Measurements from ENCODE around the gene PCNX1. TPM values are rescaled to one million over a fixed set of nuclear protein-coding genes. Genes with fewer than 3 reads are reported as not detected.
A peak's percentile ranks its signal among the peaks of the same experiment; 100 is the strongest.

PCNX1 gene
- total and polyA plus RNA-seq, 9 of the 15 experiments (the other 6 are each of a cell fraction or from before 2014, with no cell fraction given) = 0.30 to 4.5 (median 2.3) TPM

DNA sequence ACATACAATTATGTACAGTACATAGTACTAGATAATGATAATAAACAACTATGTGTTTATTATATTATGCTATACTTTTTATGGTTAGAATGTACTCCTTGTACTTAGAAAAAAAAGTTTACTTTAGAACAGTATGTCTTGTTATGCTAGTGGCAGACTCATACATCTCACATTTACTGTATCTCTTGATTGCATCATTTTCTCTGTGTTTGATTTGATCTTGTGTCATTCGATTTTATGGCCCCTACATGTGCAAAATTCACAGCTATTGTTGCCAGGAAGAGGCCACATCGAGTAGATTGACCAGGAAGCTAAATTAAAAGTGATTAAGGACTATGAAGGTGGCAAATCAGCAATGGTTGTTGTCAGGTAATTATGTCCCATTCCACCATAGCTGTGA, 153.0 kb downstream of the PCNX1 start (continued):
- TF ChIP-seq KLF1 (tag; IDR thresholded peaks at IDR 0.05) = no peak
- TF ChIP-seq, protein P1, sequence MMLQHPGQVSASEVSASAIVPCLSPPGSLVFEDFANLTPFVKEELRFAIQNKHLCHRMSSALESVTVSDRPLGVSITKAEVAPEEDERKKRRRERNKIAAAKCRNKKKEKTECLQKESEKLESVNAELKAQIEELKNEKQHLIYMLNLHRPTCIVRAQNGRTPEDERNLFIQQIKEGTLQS (IDR thresholded peaks at IDR 0.05) = peak; percentile 34; the same call in 1 of the 2 replicates
- TF ChIP-seq, protein P1 (CRISPR knock-in tag; conservative IDR thresholded peaks at IDR 0.05) = no peak

DNA sequence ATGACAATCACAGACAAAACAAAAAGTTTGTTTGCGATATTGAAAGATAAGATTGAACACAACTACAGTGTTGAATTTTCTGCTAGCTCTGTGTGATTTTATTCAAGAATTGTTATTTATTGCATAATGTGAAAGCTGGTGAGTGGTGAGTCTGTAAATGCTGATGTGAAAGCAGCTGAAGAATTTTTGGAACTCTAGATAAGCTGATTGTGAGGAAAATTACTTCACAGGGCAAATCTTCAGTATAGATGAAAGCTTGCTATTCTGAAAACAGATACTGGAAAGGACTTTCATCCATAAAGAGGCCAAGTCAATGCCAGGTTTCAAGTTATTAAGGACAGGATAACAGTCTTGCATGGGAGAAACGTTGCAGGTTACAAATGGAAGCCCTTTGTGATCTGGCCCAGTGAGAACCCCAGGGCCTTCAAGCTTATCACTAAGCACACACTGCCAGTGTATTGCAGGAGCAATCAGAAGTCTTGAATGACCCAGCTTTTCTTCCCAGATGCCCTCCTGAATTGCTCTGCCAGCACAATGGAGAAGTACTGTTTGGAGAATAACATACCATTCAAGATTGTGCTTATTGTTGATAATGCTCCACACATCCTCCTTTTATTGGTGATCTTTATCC, 153.7 kb downstream of the PCNX1 start:
- H3K27ac ChIP-seq (ENCODE audit: extremely low read depth, low read depth, low read length) = no peak overlapping the region
- TF ChIP-seq FOS (IDR thresholded peaks at IDR 0.05; ENCODE audit: extremely low read depth, insufficient read length) (no peak), POLR2AphosphoS2 (IDR thresholded peaks at IDR 0.05; ENCODE audit: low read length) (no peak), SP1 (CRISPR knock-in tag; IDR thresholded peaks at IDR 0.05) (no peak), SMAD2 (IDR thresholded peaks at IDR 0.05; ENCODE audit: low read depth, low read length) (no peak), NR4A1 (CRISPR knock-in tag; IDR thresholded peaks at IDR 0.05) (no peak), NR4A1 (tag; IDR thresholded peaks at IDR 0.05) (no peak), U2AF2 (optimal IDR thresholded peaks at IDR 0.05; ENCODE audit: low read depth, low read length) (no peak)
- TF ChIP-seq, protein P2, sequence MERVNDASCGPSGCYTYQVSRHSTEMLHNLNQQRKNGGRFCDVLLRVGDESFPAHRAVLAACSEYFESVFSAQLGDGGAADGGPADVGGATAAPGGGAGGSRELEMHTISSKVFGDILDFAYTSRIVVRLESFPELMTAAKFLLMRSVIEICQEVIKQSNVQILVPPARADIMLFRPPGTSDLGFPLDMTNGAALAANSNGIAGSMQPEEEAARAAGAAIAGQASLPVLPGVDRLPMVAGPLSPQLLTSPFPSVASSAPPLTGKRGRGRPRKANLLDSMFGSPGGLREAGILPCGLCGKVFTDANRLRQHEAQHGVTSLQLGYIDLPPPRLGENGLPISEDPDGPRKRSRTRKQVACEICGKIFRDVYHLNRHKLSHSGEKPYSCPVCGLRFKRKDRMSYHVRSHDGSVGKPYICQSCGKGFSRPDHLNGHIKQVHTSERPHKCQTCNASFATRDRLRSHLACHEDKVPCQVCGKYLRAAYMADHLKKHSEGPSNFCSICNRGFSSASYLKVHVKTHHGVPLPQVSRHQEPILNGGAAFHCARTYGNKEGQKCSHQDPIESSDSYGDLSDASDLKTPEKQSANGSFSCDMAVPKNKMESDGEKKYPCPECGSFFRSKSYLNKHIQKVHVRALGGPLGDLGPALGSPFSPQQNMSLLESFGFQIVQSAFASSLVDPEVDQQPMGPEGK (CRISPR knock-in tag; IDR thresholded peaks at IDR 0.05; ENCODE audit: borderline replicate concordance) = no peak
- FAIRE-seq (no peak), DNase-seq (ENCODE audit: extremely low read depth in 1 of 4, low spot score in 3 of 4) (no peak), ATAC-seq (no peak)
- H4K20me1 ChIP-seq (replicated peaks; ENCODE audit: control insufficient read depth, insufficient read depth, low read length) = no peaks in the 10 kb centered on the region
- H3K4me1 ChIP-seq (replicated peaks in 1 of 2; ENCODE audit: control insufficient read depth in 2 of 2, insufficient read depth in 2 of 2, low read length in 2 of 2) = no peaks in the 10 kb centered on the region
- intact Hi-C loops (cut with micrococcal nuclease) = no loop called here
- no peak overlapping the region for H3K9ac ChIP-seq (ENCODE audit: insufficient read depth in 1 of 2, low read depth in 2 of 2, low read length in 2 of 2)
- H3K4me2 ChIP-seq (ENCODE audit: insufficient read depth, low read length) = no peak overlapping the region
- H3K27me3 ChIP-seq (ENCODE audit: control insufficient read depth in 2 of 2, insufficient read depth in 2 of 2, low read length in 2 of 2) = no peaks in the 10 kb centered on the region
- in situ Hi-C loops (cut with MboI) = no loop called here
- H3K9me1 ChIP-seq (ENCODE audit: control insufficient read depth, insufficient read depth, low read length) = no peaks in the 10 kb centered on the region
- H3K4me3 ChIP-seq = no peak overlapping the region
- H2AFZ ChIP-seq (ENCODE audit: low read depth, low read length) = no peak overlapping the region
- H3K36me3 ChIP-seq (ENCODE audit: control insufficient read depth, insufficient read depth, low read length) = no peaks in the 10 kb centered on the region
- 35% methylated on average over 2 of the region's 2 CpGs for WGBS (ENCODE audit: insufficient coverage, low coverage, missing lambda C conversion rate)
- no TSS peak for BruUV-seq (replicated peaks)
- CTCF ChIA-PET (ENCODE audit: low intra/inter-chr PET ratio) = no interaction called here
- H3K9me3 ChIP-seq (replicated peaks; ENCODE audit: control insufficient read depth, insufficient read depth, low read depth, low read length) = no peaks in the 10 kb centered on the region
- POLR2A ChIA-PET = no interaction called here
- no peaks in the 10 kb centered on the region for H3K79me2 ChIP-seq (ENCODE audit: control insufficient read depth, insufficient read depth, low read length)
